SH-SY5Y (cell line): ENCODE results near the gene ZNF428.

ENCODE experiments used
- GATA2 ChIP-seq: IDR thresholded peaks from 2 replicates; pipeline ENCODE4 v1.6.1; 2011; ENCODE audit warnings: mild to moderate bottlenecking, low read depth, low read length
- GATA3 ChIP-seq: IDR thresholded peaks from 2 replicates; pipeline ENCODE4 v1.6.1; 2011; ENCODE audit warnings: low read depth, mild to moderate bottlenecking, low read length, moderate library complexity

DNA sequence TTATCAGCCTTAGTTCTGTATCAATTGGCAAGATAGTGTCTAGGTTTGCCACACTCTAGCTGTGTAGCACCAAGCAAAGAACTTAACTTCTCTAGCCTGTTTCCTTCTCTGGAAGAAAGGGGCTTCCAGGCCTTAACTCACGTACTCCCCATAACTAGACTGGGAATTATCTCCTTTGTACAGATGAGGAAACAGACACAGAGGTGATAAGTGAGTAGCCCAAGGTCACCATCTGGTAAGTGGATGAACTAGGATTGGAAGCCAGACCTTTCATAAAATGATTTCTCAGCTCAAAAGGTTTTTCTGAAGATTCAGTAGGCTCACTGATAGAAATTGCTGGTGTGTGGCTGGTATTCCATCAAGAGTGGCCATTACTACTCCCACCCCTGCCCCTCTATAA, 3.1 kb downstream of the ZNF428 start:
- no peak for TF ChIP-seq GATA2
- no peak for TF ChIP-seq GATA3
